Kidney (tissue), 14 donors: ENCODE results near the gene TEKT3. TPM values are rescaled to one million over a fixed set of nuclear protein-coding genes. Genes with fewer than 3 reads are reported as not detected.
A peak's percentile ranks its signal among the peaks of the same experiment; 100 is the strongest.

ENCODE experiments used
- DNase-seq, 5 donors: peaks; one replicate each; pipeline ENCODE4 v3.0.0-alpha.2; 2013 to 2020
- FAIRE-seq: peaks from 2 replicates; lab custom pipeline; 2012; peaks lifted over from hg19 to GRCh38; lab: Jason Lieb, UNC
- H3K27ac ChIP-seq, 2 donors: one replicate each; pipeline ENCODE4 v1.7.0; 2013; ENCODE audit warnings: low read depth in 2 of 2, low read length in 2 of 2, inconsistent platforms in 1 of 2
- H3K27me3 ChIP-seq: one replicate; pipeline ENCODE4 v1.7.1; 2013; ENCODE audit warnings: low read length, inconsistent platforms; ENCODE audit not compliant: control insufficient read depth, insufficient read depth
- H3K36me3 ChIP-seq, 3 donors: one replicate each; pipeline versions ENCODE4 v1.7.0 to v1.7.1; 2013; ENCODE audit warnings: low read length in 3 of 3, control low read depth in 1 of 3, inconsistent platforms in 1 of 3; ENCODE audit not compliant: insufficient read depth in 3 of 3, control insufficient read depth in 2 of 3
- H3K4me1 ChIP-seq, 3 donors: one replicate each; pipeline versions ENCODE4 v1.7.0 to v1.7.1; 2013; ENCODE audit warnings: low read length in 3 of 3, inconsistent platforms in 1 of 3, low read depth in 1 of 3; ENCODE audit not compliant: control insufficient read depth in 2 of 3, insufficient read depth in 2 of 3
- H3K4me3 ChIP-seq, 3 donors: one replicate each; pipeline versions ENCODE4 v1.7.0 to v1.8.1; 2013; ENCODE audit warnings: low read length in 3 of 3, control low read depth in 1 of 3, inconsistent platforms in 1 of 3
- H3K9ac ChIP-seq, 3 donors: one replicate each; pipeline versions ENCODE4 v1.7.0 to v1.7.1; 2013; ENCODE audit warnings: low read length in 3 of 3, control low read depth in 1 of 3, inconsistent platforms in 1 of 3
- H3K9me3 ChIP-seq, 3 donors: one replicate each; pipeline versions ENCODE4 v1.7.0 to v1.7.1; 2013; ENCODE audit warnings: low read length in 3 of 3, control low read depth in 1 of 3, inconsistent platforms in 1 of 3; ENCODE audit not compliant: control insufficient read depth in 2 of 3, insufficient read depth in 1 of 3
- CTCF ChIP-seq: IDR thresholded peaks from 3 replicates; pipeline ENCODE4 v1.5.1; 2012; ENCODE audit warnings: mild to moderate bottlenecking, moderate library complexity, borderline replicate concordance; ENCODE audit not compliant: insufficient read depth; ENCODE audit errors: extremely low read depth
- intact Hi-C: fragments of 100-400 bp; cut with DNase I; formaldehyde crosslinking; loops from one replicate; pipeline ENCODE4 v1.11.1; 2022
- polyA plus RNA-seq: library from polyadenylated mRNA; stranded (reverse); fragments of 350-450 nt; fragmentation: Illumina TruSeq; extraction: RNeasy Lipid Tissue Mini Kit (QIAGEN cat#74804); gene quantifications from one replicate; pipeline ENCODE4 v1.2.3, GENCODE V29; 2014; ENCODE audit warnings: low read depth, low replicate concordance; ENCODE audit not compliant: insufficient read depth
- total RNA-seq: library from RNA; stranded (reverse); fragmentation: NEBNext Ultra II Directional; extraction: Animal tissue kit (Norgen Biotek cat#: 25700); gene quantifications from one replicate; pipeline ENCODE4 v1.2.1, GENCODE V29; 2021
- donor health status: control.
- donor health status: control.
- donor health status: control.
- donor health status: control.
- donor health status: control.
- donor health status: DM: yes; HTN: yes; CAD: no.
- donor health status: Normal renal cell carcinoma (clear cell type).

The TEKT3 gene
- total and polyA plus RNA-seq, 2 donors from 2014 or later: 1.4 TPM; not detected in 1

GRCh38 chr17:15284107-15284506, 57.3 kb downstream of the TEKT3 start:
- Histone ChIP-seq H3K4me1 (no peaks in the 10 kb centered on the region), H3K9me3 (no peaks in the 10 kb centered on the region), H3K27ac (no peak overlapping the region), H3K4me3 (no peak overlapping the region), H3K9ac (no peak overlapping the region), H3K36me3 (no peaks in the 10 kb centered on the region), H3K27me3 (no peaks in the 10 kb centered on the region)
- FAIRE-seq (no peak), DNase-seq (no peak)
- TF ChIP-seq CTCF: no peak
- intact Hi-C loops: no loop called here

GRCh38 chr17:15281909-15282308, 59.5 kb downstream of the TEKT3 start:
- Histone ChIP-seq H3K36me3 (no peaks in the 10 kb centered on the region), H3K27ac (no peak overlapping the region), H3K9me3 (no peaks in the 10 kb centered on the region), H3K4me3 (no peak overlapping the region), H3K4me1 (no peaks in the 10 kb centered on the region), H3K27me3 (no peaks in the 10 kb centered on the region), H3K9ac (no peak overlapping the region)
- intact Hi-C loops: no loop called here
- no peak for FAIRE-seq
- TF ChIP-seq CTCF: no peak
- DNase-seq: no peak

GRCh38 chr17:15278924-15279477, 62.4 kb downstream of the TEKT3 start:
- no peak for TF ChIP-seq CTCF
- FAIRE-seq (no peak), DNase-seq (no peak)
- no peaks in the 10 kb centered on the region for H3K27me3 ChIP-seq
- intact Hi-C loops: no loop called here
- H3K9me3 ChIP-seq: no peaks in the 10 kb centered on the region
- no peak overlapping the region for H3K4me3 ChIP-seq
- H3K4me1 ChIP-seq: no peaks in the 10 kb centered on the region
- H3K9ac ChIP-seq: no peak overlapping the region
- H3K27ac ChIP-seq: no peak overlapping the region
- no peaks in the 10 kb centered on the region for H3K36me3 ChIP-seq

- TF ChIP-seq CTCF: no peak
- H3K4me3 ChIP-seq: peak overlapping the region; percentile 22 to 26 (median 23)
- no peak for FAIRE-seq
These were observed 63.0 kb downstream of the TEKT3 start for GRCh38 chr17:15278380-15278779.

More at GRCh38 chr17:15278380-15278779, 63.0 kb downstream of the TEKT3 start:
- Histone ChIP-seq H3K9ac (no peak overlapping the region), H3K27ac (no peak overlapping the region), H3K27me3 (no peaks in the 10 kb centered on the region), H3K4me1 (no peaks in the 10 kb centered on the region), H3K9me3 (no peaks in the 10 kb centered on the region), H3K36me3 (no peaks in the 10 kb centered on the region)
- intact Hi-C loops: no loop called here
- peak in 4 of 5 donors; percentile 57 to 66 (median 62) for DNase-seq
